HG03103 (cell line): ENCODE measurements around the gene CDX1.

Experiments
- ATAC-seq: cut with Tn5 transposase; IDR thresholded peaks from one replicate; pipeline ENCODE4 v1.9.1; 2021; ENCODE audit warnings: low read depth; ENCODE audit not compliant: unreplicated experiment

Gene CDX1

GRCh38 chr5:150202501-150202900 lies 35.9 kb downstream of the CDX1 start:
- no peak for ATAC-seq

DNA sequence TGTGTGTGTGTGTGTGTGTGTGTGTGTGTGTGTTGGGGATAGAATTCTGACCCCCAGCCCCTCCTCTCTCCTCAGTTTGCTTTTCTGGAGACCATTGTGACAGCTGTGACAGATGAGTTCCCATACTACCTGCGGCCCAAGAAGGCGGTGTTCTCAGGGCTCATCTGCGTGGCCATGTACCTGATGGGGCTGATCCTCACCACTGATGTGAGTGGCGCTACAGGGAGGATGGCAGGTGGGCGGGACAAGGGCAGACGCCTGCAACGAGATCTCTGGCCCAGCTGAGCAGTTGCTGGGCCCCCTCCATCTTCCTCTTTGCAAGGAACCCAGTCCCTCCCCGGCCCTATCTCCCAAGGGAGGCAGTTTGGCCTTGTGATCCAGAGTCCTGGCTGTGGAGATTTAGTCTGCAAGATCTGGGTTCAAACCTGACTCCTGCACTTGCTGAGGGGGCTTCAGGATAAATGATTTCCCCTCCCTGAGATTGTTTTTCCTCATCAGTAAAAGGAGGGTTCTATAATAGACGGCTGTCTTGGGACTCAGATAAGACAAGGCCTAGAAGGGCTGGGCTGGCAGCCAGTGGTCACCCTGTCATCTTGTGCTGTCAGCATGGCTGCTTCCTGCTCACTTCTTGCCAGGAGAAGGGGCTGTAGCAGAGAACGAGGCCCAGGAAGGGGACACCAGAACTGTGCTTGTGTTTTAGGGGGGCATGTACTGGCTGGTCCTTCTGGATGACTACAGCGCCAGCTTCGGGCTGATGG lies 37.4 kb downstream of the CDX1 start:
- ATAC-seq: no peak

DNA sequence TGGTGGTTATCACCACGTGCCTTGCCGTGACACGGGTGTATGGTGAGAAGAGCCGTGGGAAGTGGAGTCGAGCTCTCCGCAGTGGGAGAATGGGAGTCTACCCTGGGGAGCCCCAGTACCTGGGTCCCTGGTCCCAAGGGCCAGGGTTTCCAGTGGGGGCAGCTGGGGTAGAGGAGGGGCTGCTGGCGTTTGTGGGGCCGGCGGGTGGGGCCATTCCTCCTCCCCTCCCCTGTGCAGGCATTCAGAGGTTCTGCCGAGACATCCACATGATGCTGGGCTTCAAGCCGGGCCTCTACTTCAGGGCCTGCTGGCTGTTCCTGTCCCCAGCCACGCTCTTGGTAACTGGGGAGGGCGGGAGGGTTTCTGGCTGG lies 38.0 kb downstream of the CDX1 start:
- no peak for ATAC-seq

DNA sequence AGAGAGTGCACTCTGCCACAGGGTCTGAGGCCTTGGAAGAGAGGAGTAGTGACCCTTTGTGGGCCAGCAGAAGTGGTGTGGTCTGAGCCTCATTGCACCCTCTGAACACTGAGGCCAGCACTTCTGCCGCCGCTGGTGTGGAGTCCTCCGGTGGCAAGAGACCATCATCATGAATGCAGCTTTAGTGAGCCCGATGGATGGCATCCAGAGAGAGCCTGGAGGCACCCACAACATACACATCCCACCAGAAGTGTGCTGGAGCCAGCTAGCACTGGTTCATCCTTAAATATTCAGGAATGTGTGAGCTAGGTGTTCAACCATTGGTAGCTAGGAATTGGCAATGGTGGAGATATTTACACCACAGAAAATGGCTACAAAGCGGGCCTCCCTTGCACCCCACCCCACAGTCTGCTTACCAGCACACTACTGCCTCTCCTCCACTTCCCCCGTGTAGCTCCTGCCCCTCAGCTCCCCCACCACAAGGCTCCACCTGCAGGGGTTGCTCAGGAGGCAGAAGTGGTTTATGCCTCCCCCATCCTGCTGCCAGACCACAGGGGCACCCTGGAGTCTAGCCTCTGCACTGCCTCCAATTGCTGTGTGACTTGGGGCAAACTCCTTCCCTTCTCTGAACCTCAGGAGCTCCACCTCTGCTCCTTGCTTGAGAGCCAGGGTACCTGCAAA lies 39.7 kb downstream of the CDX1 start:
- ATAC-seq: no peak

GRCh38 chr5:150206779-150207115 lies 40.2 kb downstream of the CDX1 start:
- ATAC-seq: no peak

GRCh38 chr5:150208187-150209098 lies 41.9 kb downstream of the CDX1 start:
- no peak for ATAC-seq

DNA sequence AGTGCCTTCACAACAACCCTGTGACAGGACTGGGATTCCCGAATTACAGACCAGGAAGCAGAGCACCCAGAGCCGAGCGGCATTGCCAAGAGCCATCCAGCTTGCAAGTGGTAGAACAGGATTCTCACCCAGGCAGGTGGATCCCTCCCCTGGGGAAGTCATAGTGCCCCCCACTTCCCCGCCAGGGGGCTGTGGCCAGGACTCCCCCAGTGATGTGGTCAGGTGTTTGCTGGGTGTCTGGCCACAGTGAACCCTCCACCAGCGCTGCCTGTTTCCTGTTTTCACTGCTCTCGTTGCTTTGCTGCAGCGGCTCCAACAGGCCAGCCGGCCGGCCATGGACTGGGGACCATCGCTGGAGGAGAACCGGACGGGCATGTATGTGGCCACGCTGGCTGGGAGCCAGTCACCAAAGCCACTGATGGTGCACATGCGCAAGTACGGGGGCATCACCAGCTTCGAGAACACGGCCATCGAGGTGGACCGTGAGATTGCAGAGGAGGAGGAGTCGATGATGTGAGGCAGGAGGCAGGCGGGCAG lies 42.6 kb downstream of the CDX1 start:
- no peak for ATAC-seq

GRCh38 chr5:150210644-150211043 lies 44.1 kb downstream of the CDX1 start:
- ATAC-seq: no peak

GRCh38 chr5:150211156-150212030 lies 44.8 kb downstream of the CDX1 start:
- no peak for ATAC-seq

- ATAC-seq: no peak
Observed at GRCh38 chr5:150213530-150213929, 47.0 kb downstream of the CDX1 start.

DNA sequence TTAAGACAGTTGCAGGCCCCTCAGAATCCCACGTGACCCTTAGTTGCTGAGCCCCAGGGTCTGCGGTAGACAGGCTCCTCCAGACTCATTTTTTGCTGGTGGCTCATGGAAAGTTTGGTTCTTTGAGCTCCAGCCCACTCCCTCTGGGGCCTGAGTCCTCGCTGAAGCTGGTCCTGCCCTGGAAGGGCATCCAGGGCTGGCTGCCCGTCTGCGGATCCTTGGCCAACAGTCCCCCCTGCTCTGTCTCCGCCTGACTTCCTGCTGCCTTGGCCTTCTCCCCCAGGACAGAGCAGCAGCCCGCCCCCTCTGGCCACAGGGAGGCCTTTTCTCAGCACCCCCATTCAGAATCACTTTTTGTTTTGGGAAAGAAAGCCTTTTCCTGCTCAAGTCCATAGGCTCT lies 47.7 kb downstream of the CDX1 start:
- ATAC-seq: no peak

GRCh38 chr5:150215979-150216944 lies 49.7 kb downstream of the CDX1 start:
- ATAC-seq: no peak

DNA sequence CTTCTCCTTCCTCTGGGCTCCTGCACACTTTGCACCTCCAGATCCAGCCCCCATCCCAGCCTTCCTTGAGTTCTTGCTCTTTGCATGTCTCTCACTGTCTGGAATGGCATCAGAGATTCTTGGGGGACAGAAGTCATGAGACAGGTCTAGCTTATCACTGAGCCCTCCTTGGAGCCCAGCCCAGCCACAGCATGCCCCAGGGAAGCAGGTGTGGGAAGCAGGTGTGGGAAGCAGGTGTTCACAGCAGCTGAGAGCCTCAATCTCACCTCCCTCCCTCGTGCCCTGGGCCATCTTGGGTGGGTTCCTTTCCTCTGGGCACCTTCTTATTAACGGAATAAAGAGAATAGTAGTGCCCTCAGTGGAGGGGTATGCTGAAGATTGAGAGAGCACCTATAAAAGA lies 50.5 kb downstream of the CDX1 start:
- no peak for ATAC-seq

- ATAC-seq: peak; percentile 87
Observed at GRCh38 chr5:150217873-150218692, 51.5 kb downstream of the CDX1 start.

DNA sequence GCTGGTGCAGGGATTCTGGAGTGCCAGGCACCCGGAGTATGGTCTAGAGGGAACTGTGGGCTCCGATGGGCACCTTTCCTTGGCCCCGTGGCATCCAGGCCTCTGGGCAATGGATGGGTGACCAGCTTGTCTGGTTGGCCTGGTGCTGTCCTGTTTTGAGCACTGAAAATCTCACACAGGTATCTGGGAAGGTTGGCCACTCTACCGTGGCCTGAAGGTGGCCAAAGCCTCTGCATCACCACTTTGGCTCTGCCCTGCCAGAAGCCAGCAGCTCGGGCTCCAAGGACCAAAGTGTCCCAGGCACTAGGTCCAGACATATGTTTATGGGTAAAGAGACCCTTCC lies 52.1 kb downstream of the CDX1 start:
- no peak for ATAC-seq

DNA sequence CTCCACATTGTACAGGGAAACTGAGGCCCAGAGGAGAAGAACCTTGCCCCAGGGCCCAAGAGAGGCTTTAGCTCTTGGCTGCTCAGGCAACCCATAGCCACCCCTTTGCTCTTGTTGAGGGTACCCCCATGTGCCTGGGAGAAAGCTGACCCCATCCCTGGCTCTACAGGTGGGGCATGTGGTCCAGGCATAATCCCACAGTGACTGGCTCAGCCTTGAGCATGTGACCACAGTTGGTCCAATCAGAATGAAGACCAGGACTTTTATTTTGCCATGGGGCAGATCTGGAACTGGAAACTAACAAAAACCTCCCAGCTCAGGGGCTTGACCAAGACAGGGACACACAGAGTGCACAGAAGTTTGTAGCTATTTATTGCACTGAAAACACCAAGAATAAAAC lies 52.6 kb downstream of the CDX1 start:
- no peak for ATAC-seq

GRCh38 chr5:150219861-150220260 lies 53.3 kb downstream of the CDX1 start:
- ATAC-seq: no peak

DNA sequence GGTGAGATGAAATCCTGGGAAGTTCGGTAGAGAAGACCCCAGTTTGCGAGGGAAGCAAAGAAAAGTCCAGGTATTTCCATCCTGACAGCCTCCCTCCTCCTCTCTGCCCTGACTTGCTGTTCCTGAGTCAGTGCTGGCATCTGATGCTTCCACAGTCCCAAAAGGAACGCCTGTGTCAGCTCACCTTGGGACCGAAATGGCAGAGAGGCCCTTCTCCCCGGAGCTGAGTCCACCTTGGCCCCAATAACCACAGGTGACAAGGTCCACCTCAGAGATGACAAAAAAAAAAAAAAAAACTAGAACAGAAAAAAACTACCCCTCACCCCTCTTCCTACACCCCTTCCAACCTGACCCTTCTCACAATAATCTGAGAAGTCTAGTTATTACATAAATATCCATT lies 54.9 kb downstream of the CDX1 start:
- ATAC-seq: no peak
